GM12873 (cell line): ENCODE measurements around the gene C1QL3.

ENCODE experiments used
- TF ChIP-seq, protein P1 (sequence below): IDR thresholded peaks from 2 replicates; pipeline ENCODE4 v1.5.1; 2012; ENCODE audit warnings: low read depth, mild to moderate bottlenecking, moderate library complexity, low read length, control low read depth; ENCODE audit not compliant: insufficient read depth; ENCODE audit errors: missing control alignments

C1QL3 gene

DNA sequence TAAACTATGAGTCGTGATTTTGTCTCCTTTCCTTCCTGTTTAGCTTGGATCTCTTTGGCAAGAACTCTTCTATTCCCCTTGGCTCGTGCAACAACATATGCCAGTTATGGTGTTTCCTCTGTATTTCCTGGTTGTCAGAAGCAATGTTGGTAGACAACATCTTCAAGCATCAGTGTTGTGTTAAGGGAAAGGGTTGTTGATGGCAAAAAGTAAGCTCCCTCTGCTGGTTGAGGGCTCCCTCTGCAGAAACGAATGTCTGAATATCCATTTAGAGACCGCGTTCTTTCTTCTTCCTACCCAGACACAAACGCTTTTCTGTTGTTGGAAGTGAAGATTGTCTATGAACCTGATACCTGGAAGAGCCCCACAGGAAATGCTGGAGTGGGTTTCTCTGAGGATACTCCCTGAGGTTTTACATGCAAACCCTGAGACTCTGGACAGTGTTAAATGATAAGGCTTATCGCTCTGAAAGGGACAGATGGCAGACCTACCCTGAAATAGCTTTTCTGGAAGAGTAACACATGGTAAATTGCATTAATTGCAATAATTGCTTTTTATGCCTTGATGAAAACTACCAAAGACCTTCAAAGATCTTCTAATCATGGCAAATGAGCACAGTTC lies 23.5 kb upstream of the C1QL3 start:
- TF ChIP-seq, protein P1, sequence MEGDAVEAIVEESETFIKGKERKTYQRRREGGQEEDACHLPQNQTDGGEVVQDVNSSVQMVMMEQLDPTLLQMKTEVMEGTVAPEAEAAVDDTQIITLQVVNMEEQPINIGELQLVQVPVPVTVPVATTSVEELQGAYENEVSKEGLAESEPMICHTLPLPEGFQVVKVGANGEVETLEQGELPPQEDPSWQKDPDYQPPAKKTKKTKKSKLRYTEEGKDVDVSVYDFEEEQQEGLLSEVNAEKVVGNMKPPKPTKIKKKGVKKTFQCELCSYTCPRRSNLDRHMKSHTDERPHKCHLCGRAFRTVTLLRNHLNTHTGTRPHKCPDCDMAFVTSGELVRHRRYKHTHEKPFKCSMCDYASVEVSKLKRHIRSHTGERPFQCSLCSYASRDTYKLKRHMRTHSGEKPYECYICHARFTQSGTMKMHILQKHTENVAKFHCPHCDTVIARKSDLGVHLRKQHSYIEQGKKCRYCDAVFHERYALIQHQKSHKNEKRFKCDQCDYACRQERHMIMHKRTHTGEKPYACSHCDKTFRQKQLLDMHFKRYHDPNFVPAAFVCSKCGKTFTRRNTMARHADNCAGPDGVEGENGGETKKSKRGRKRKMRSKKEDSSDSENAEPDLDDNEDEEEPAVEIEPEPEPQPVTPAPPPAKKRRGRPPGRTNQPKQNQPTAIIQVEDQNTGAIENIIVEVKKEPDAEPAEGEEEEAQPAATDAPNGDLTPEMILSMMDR = peak; percentile 87

DNA sequence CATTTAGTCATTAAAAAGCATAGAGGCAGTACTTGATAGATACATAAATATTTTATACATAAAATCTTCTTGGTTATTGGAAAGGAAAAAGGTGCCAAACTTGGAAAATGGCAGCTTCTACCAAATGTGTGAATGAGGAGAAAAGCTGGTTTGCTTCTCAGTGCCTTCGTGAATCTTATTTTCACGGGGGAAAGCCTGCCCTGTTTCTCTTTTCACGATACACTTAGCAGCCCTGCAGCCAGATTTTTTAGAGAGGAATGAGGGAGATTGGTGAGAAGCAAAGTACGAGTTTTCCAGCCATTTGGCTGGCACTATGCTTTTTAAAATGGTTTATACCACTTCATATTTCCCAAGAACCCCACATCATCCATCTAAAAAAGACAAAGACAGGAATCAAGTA lies 22.9 kb upstream of the C1QL3 start:
- TF ChIP-seq, protein P1 = no peak

DNA sequence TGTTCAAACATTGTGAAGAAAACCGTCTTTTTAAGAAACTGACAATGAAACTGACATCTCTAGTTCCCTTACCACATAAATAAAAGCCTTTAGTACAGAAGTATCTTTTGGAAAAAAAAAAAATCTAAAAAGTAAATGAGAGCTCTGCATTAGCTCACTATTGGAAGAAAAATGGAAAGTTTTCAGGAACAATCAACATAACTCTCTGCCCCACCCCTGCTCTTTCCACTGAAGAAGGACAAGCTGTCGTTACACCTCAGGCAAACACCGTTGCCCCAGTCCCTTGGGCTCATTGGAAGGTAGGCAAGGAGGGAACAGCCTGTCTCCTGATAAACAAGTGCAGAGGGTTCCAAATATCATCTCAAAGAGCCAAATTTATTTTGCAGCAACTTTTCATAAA lies 22.4 kb upstream of the C1QL3 start:
- TF ChIP-seq, protein P1 = no peak

DNA sequence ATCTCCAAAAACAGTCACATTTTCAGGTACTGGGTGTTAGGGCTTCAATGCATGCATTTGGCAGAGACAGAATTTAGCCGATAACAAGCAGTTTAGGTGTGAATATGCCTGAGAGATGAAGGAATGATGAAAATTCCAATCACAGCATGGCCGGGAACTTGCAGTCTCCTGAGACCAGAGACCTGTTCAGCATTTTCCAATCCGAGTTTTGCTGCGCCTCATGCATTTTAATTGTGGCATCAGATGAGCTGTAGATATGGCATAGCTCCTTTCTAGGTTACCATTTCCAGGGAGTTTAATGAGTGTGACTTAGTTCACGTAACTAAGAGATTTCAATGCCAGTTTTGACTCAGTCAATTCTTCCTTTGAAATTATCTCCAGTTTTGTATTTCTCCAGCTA lies 14.5 kb upstream of the C1QL3 start:
- TF ChIP-seq, protein P1 = no peak

DNA sequence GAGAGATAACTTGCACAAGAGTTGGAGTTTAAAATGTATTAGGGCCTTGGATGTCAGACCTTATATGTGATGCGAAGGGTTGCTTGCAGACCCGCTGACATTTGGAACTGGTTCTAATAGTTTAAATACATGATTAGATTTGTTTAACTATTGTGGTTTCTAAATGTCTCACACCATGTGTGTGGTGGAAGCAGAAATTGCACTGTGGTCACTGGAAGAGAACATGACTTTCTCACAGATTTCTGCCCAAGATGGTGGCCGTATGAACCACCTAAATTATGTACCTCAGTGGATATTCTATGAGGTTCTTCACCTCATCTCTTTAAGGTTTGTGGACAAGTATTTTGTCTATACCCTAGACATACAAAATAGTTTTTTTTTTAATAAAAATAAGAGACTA lies 8.2 kb upstream of the C1QL3 start:
- TF ChIP-seq, protein P1 = no peak

DNA sequence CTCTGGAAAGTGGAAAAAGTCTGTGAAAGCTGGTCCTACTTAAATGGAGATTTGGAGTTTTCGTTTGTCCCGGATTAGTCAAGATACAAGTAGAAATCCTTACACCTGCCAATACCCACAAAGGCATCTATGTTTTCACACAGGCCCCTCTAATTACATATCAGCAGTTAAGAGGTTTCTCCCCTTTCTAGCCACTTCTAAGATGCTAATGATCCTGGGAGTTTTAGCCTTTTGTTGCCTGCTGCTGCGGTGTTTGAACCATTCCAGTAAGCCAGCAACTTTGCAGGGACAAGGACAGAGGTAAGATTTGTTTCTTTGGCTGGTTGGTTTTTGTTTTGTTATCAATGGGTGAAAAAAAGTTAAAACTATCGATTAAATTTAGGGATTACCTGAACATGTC lies 5.8 kb upstream of the C1QL3 start:
- TF ChIP-seq, protein P1 = no peak

DNA sequence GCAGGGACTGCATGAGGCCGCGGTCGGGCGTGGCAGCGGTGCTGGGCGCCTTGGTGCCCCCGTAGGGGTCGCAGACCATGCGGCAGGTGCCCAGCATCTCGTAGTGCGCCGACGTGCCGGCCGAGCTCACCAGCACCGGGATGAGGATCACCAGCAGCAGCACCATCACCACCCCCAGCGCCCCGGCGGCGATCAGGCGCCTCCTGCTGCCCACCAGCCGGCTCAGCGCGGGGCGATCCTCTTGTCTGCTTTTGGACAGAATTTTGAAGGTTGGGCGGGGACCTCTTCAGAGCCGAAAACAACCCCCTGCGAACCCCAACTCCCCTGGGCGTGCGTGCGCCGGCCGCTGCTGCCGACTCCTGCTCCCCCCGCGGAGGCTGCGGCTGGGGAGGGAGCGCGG lies 779 bp downstream of the C1QL3 start:
- TF ChIP-seq, protein P1 = peak; percentile 28
